Right lung (tissue), 10 donors: Measurements from ENCODE around the gene NUDC. TPM values are rescaled to one million over a fixed set of nuclear protein-coding genes. Genes with fewer than 3 reads are reported as not detected.
"Not testable (repeated sequence)": the region's sequence is repeated elsewhere in the genome, so short reads cannot be mapped to it uniquely, and the experiment has no call there.

Experiments used
- DNase-seq, 2 donors: peaks; one replicate each; pipeline ENCODE4 v3.0.0-alpha.2; 2013
- long read RNA-seq, 8 donors: transcript quantifications; one replicate each; lab custom pipeline, GENCODE V29; 2026
- polyA plus RNA-seq, 5 donors: library from polyadenylated mRNA; unstranded; fragments of 120-200 nt; gene quantifications; one replicate each; pipeline versions ENCODE4 v1.2.1 to v1.2.3, GENCODE V29; 2013; ENCODE audit warnings: inconsistent platforms in 1 of 5, low replicate concordance in 1 of 5; ENCODE audit not compliant: insufficient read length in 5 of 5, insufficient read depth in 1 of 5

The NUDC gene
- 10 to 100 TPM; 59.8 to 99.2 (median 69.6) TPM for polyA plus RNA-seq
- long read RNA-seq, donor 1, transcript NUDC-201 (9 exons, 1,800 nt), result major isoform, 53 of 113 reads
- long read RNA-seq, donor 1, transcript NUDC-204 (2 exons, 607 nt), result minor isoform, 5 of 113 reads
- long read RNA-seq, donor 1, partial matches to known transcripts, result 55 of 113 reads
- long read RNA-seq, donor 1, other reads (novel, unspliced or antisense), result 0 of 113 reads
- long read RNA-seq, donor 2, transcript NUDC-201 (9 exons, 1,800 nt), result major isoform, 34 of 43 reads
- long read RNA-seq, donor 2, partial matches to known transcripts, result 7 of 43 reads
- long read RNA-seq, donor 2, other reads (novel, unspliced or antisense), result 0 of 43 reads
- long read RNA-seq, donor 3, transcript NUDC-204 (2 exons, 607 nt), result minor isoform, 8 of 81 reads
- long read RNA-seq, donor 3, transcript NUDC-201 (9 exons, 1,800 nt), result major isoform, 39 of 81 reads
- long read RNA-seq, donor 3, partial matches to known transcripts, result 34 of 81 reads
- long read RNA-seq, donor 3, other reads (novel, unspliced or antisense), result 0 of 81 reads
- long read RNA-seq, donor 4, transcript NUDC-201 (9 exons, 1,800 nt), result major isoform, 19 of 47 reads
- long read RNA-seq, donor 4, transcript NUDC-204 (2 exons, 607 nt), result minor isoform, 6 of 47 reads
- long read RNA-seq, donor 4, partial matches to known transcripts, result 22 of 47 reads
- long read RNA-seq, donor 4, other reads (novel, unspliced or antisense), result 0 of 47 reads
- long read RNA-seq, donor 5, transcript NUDC-201 (9 exons, 1,800 nt), result major isoform, 50 of 87 reads
- long read RNA-seq, donor 5, partial matches to known transcripts, result 36 of 87 reads
- long read RNA-seq, donor 5, other reads (novel, unspliced or antisense), result 0 of 87 reads
- long read RNA-seq, donor 6, transcript NUDC-201 (9 exons, 1,800 nt), result major isoform, 49 of 109 reads
- long read RNA-seq, donor 6, partial matches to known transcripts, result 58 of 109 reads
- long read RNA-seq, donor 6, other reads (novel, unspliced or antisense), result 0 of 109 reads
- long read RNA-seq, donor 7, transcript NUDC-201 (9 exons, 1,800 nt), result major isoform, 74 of 84 reads
- long read RNA-seq, donor 7, partial matches to known transcripts, result 9 of 84 reads
- long read RNA-seq, donor 7, other reads (novel, unspliced or antisense), result 0 of 84 reads
- long read RNA-seq, donor 8, transcript NUDC-201 (9 exons, 1,800 nt), result major isoform, 15 of 15 reads
- long read RNA-seq, donor 8, partial matches to known transcripts, result 0 of 15 reads
- long read RNA-seq, donor 8, other reads (novel, unspliced or antisense), result 0 of 15 reads

- peak; percentile 95 to 96 for DNase-seq
These were observed at the start of gene NUDC for GRCh38 chr1:26921540-26922430. NUDC (plus strand) TSS chr1:26921743; CDS start chr1:26921849, 106 bp downstream.

GRCh38 chr1:26873097-26873496, 48.4 kb upstream of the NUDC start:
- DNase-seq, result not testable (repeated sequence)

- DNase-seq, result no peak
These were observed 46.6 kb upstream of the NUDC start for GRCh38 chr1:26874896-26875295.

- no peak for DNase-seq
These were observed 44.2 kb upstream of the NUDC start for GRCh38 chr1:26877326-26877725.

- no peak for DNase-seq
These were observed 41.8 kb upstream of the NUDC start for GRCh38 chr1:26879793-26880192.

GRCh38 chr1:26881611-26882010, 39.9 kb upstream of the NUDC start:
- DNase-seq, result not testable (repeated sequence)

- DNase-seq, result no peak
These were observed 38.7 kb upstream of the NUDC start for GRCh38 chr1:26882696-26883463.

GRCh38 chr1:26887125-26887524, 34.4 kb upstream of the NUDC start:
- no peak for DNase-seq

GRCh38 chr1:26888231-26888630, 33.3 kb upstream of the NUDC start:
- DNase-seq, result no peak

- peak; percentile 75 to 77 for DNase-seq
These were observed 31.7 kb upstream of the NUDC start, which contains the start of gene GPN2 for GRCh38 chr1:26889551-26890466. GPN2 (minus strand) TSS chr1:26890283; CDS start chr1:26890096, 187 bp downstream.

- DNase-seq, result no peak
These were observed 31.1 kb upstream of the NUDC start for GRCh38 chr1:26890467-26890796.

GRCh38 chr1:26894263-26894662, 27.3 kb upstream of the NUDC start:
- DNase-seq, result no peak

- no peak for DNase-seq
These were observed 24.2 kb upstream of the NUDC start for GRCh38 chr1:26897351-26897750.

GRCh38 chr1:26900001-26900814, 21.3 kb upstream of the NUDC start, which contains the start of gene GPATCH3:
GPATCH3 (minus strand) TSS chr1:26900467; CDS start chr1:26900442, 25 bp downstream.
- peak; percentile 88 to 91 for DNase-seq

GRCh38 chr1:26900815-26901511, 20.6 kb upstream of the NUDC start:
- no peak for DNase-seq

GRCh38 chr1:26907071-26907917, 14.2 kb upstream of the NUDC start:
- DNase-seq, result no peak
